Measurements from ENCODE around the gene ACOT7. TPM values are rescaled to one million over a fixed set of nuclear protein-coding genes. Genes with fewer than 3 reads are reported as not detected.

ACOT7 gene
- total RNA-seq, 1 experiment from 2014 or later, result 70.2 TPM

DNA sequence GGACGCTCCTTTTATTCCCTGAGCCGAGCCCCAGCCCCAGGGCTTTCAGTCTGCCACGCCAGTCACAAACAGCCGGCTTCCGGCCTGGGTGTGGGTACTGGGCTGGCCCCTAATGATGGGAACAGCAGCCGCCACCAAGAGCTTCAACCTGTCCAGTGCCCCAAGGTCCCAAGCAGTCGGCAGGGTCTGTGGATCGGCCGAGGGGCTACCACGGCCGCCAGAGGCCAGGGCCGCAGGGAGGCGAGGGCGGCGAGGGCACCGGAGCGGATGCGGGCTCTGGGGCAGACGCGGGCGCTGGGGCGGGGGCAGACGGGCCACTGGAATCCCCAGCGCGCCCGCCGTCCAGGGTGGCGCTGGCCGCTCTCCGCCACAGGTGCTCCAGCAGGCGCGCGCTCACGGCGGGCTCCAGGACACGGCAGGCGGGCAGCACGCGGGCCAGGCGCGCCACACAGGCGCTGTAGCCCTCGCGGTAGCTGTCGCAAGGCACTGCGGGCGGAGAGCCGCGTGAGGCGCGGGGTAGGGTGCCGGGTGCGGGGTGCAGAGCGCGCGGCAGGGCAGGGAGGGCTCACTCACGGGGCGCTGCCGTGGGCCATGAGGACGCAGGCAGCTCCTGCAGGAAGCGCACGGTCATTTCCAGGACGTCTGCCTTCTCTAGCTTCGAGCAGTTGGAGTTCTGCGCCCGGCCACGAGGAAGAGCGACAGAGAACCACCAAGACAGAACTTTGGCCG is 25.3 kb upstream of the ACOT7 start:
- peaks cover 28% of the 10 kb centered on the region for H3K4me1 ChIP-seq (replicated peaks; ENCODE audit: insufficient read depth)
- no peaks in the 10 kb centered on the region for H4K20me1 ChIP-seq (ENCODE audit: insufficient read depth)
- ChIA-PET POLR2A (ENCODE audit: unreplicated experiment) (no interaction called here), CTCF (no interaction called here)
- peak overlapping the region; percentile 75 for H3K4me2 ChIP-seq
- intact Hi-C loops (cut with micrococcal nuclease; ENCODE audit: unreplicated experiment), result no loop called here
- 0 out of 2 replicates have a peak, but pooled peaks cover 2% of the 10 kb centered on the region for H3K27me3 ChIP-seq (ENCODE audit: insufficient read depth, low read depth)
- no TSS peak for BruUV-seq (replicated peaks)
- H3K36me3 ChIP-seq (ENCODE audit: low read depth), result no peaks in the 10 kb centered on the region
- TF ChIP-seq, protein P1, sequence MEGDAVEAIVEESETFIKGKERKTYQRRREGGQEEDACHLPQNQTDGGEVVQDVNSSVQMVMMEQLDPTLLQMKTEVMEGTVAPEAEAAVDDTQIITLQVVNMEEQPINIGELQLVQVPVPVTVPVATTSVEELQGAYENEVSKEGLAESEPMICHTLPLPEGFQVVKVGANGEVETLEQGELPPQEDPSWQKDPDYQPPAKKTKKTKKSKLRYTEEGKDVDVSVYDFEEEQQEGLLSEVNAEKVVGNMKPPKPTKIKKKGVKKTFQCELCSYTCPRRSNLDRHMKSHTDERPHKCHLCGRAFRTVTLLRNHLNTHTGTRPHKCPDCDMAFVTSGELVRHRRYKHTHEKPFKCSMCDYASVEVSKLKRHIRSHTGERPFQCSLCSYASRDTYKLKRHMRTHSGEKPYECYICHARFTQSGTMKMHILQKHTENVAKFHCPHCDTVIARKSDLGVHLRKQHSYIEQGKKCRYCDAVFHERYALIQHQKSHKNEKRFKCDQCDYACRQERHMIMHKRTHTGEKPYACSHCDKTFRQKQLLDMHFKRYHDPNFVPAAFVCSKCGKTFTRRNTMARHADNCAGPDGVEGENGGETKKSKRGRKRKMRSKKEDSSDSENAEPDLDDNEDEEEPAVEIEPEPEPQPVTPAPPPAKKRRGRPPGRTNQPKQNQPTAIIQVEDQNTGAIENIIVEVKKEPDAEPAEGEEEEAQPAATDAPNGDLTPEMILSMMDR (conservative IDR thresholded peaks at IDR 0.05), result no peak
- no peak for TF ChIP-seq EZH2 (IDR thresholded peaks at IDR 0.05; ENCODE audit: low read depth)
- H3K9me2 ChIP-seq (ENCODE audit: insufficient read depth), result no peaks in the 10 kb centered on the region
- no peak overlapping the region; the same call in 1 of the 2 replicates for H3K4me3 ChIP-seq
- no peak for DNase-seq
- no peak overlapping the region for H2AFZ ChIP-seq
- no peaks in the 10 kb centered on the region for H3K79me2 ChIP-seq (ENCODE audit: low read depth)
- no peaks in the 10 kb centered on the region for H3K9me3 ChIP-seq (ENCODE audit: insufficient read depth, low read depth)
- H3K27ac ChIP-seq, result no peak overlapping the region
- peaks cover 11% of the 10 kb centered on the region; the same call in 1 of the 2 replicates for H3F3A ChIP-seq (ENCODE audit: insufficient read depth, low read depth)

DNA sequence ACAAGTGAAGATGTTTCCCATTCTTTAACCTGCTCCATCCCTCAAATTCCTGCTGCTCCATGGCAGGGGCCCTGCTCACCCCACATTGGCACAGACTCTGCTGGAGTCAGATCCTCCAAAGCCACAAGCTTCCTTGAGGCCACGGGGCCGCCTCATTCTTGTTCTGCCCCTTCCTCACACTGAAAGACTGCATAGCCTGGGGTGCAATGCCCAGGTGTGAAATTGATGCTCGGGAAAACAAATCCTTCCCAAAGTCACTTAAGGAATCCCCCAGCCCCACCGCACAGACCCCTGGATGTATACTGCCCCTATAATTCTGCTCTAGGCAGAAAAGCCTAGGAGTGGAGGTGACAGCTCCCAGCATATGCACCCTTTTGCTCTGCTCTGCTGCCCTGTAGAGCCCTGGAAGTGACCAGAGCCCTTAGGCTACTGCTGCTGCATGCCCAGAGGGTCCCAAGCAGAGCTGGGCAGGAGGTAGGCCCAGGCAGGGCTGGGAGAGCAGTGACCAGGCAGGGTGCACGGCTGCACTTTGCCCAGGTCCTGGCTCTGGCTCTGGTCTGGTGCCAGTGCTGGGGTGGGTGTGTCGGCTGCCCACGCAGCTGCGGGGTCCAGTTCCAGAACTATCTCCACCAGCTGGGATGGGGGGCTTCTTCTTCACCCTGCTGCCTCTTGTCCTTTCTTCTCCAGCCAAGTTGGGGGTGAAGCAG is 24.5 kb upstream of the ACOT7 start:
- H3K4me2 ChIP-seq, result no peak overlapping the region

DNA sequence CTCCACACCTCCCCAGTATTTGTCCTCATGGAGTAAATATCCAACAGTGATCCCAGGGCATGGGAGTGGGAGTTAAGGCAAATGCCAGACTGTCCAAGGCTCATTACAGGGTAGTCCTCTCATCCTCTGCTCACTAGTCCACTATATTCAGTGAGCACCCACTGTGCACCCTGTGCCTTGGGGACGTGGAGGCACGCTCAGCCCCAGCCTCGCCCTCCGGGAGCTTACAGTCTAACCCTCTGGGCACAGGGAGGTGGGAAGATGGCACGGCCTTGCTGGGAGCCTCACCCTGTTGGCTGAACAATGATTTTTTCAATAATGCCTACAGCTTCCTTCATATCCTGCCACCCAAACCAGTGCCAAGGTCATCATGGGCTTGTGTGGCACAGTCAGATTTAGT is 23.3 kb upstream of the ACOT7 start:
- H4K20me1 ChIP-seq (ENCODE audit: insufficient read depth), result no peaks in the 10 kb centered on the region
- no peaks in the 10 kb centered on the region for H3K36me3 ChIP-seq (ENCODE audit: low read depth)
- H2AFZ ChIP-seq, result no peak overlapping the region
- ChIA-PET POLR2A (ENCODE audit: unreplicated experiment) (no interaction called here), CTCF (interaction anchor here (0.6 kb wide), 1 partner anchor 8 kb away, joined by 10 read pairs; no protein-coding TSS in a partner anchor)
- no peaks in the 10 kb centered on the region for H3K27me3 ChIP-seq (ENCODE audit: insufficient read depth, low read depth)
- H3K27ac ChIP-seq, result no peak overlapping the region
- no peak overlapping the region for H3K4me3 ChIP-seq
- peaks cover 19% of the 10 kb centered on the region for H3F3A ChIP-seq (ENCODE audit: insufficient read depth, low read depth)
- no peak overlapping the region for H3K4me2 ChIP-seq
- peaks cover 36% of the 10 kb centered on the region for H3K4me1 ChIP-seq (replicated peaks; ENCODE audit: insufficient read depth)
- H3K79me2 ChIP-seq (ENCODE audit: low read depth), result no peaks in the 10 kb centered on the region
- TF ChIP-seq, protein P1 (conservative IDR thresholded peaks at IDR 0.05), result no peak
- no peak for TF ChIP-seq EZH2 (IDR thresholded peaks at IDR 0.05; ENCODE audit: low read depth)
- no TSS peak for BruUV-seq (replicated peaks)
- DNase-seq, result no peak
- no peaks in the 10 kb centered on the region for H3K9me2 ChIP-seq (ENCODE audit: insufficient read depth)
- intact Hi-C loops (cut with micrococcal nuclease; ENCODE audit: unreplicated experiment), result no loop called here
- no peaks in the 10 kb centered on the region for H3K9me3 ChIP-seq (ENCODE audit: insufficient read depth, low read depth)

More for the DNA sequence above, 24.5 kb upstream of the ACOT7 start:
- H3K4me1 ChIP-seq (replicated peaks; ENCODE audit: insufficient read depth), result peaks cover 35% of the 10 kb centered on the region
- no peak overlapping the region for H3K27ac ChIP-seq
- no peaks in the 10 kb centered on the region for H3K27me3 ChIP-seq (ENCODE audit: insufficient read depth, low read depth)
- no peak for DNase-seq
- TF ChIP-seq, protein P1 (conservative IDR thresholded peaks at IDR 0.05), result no peak
- no peak for TF ChIP-seq EZH2 (IDR thresholded peaks at IDR 0.05; ENCODE audit: low read depth)
- H4K20me1 ChIP-seq (ENCODE audit: insufficient read depth), result no peaks in the 10 kb centered on the region
- ChIA-PET CTCF (no interaction called here), POLR2A (ENCODE audit: unreplicated experiment) (no interaction called here)
- no TSS peak for BruUV-seq (replicated peaks)
- intact Hi-C loops (cut with micrococcal nuclease; ENCODE audit: unreplicated experiment), result no loop called here
- no peaks in the 10 kb centered on the region for H3K36me3 ChIP-seq (ENCODE audit: low read depth)
- no peaks in the 10 kb centered on the region for H3K79me2 ChIP-seq (ENCODE audit: low read depth)
- no peaks in the 10 kb centered on the region for H3K9me2 ChIP-seq (ENCODE audit: insufficient read depth)
- peaks cover 18% of the 10 kb centered on the region for H3F3A ChIP-seq (ENCODE audit: insufficient read depth, low read depth)
- H3K9me3 ChIP-seq (ENCODE audit: insufficient read depth, low read depth), result no peaks in the 10 kb centered on the region
- H3K4me3 ChIP-seq, result no peak overlapping the region
- no peak overlapping the region for H2AFZ ChIP-seq
